H1 (cell line): ENCODE data around the gene RAET1E.

ENCODE experiments used
- CTCF ChIP-seq, 3 experiments: IDR thresholded peaks; 1 replicate in 2 of 3; 2 replicates in 1 of 3; pipeline versions ENCODE4 v1.5.1 to v1.6.1; 2011; ENCODE audit warnings: low read length in 3 of 3, mild to moderate bottlenecking in 3 of 3, inconsistent platforms in 2 of 3, low read depth in 1 of 3, moderate library complexity in 1 of 3; ENCODE audit not compliant: insufficient read depth in 1 of 3; ENCODE audit errors: control extremely low read depth in 1 of 3
- POLR2A ChIP-seq, 2 experiments: IDR thresholded peaks; 1 replicate in 1 of 2; 2 replicates in 1 of 2; pipeline ENCODE4 v1.6.1; 2011; ENCODE audit warnings: low read depth in 2 of 2, low read length in 2 of 2, mild to moderate bottlenecking in 2 of 2; ENCODE audit errors: control extremely low read depth in 1 of 2
- RAD21 ChIP-seq, 2 experiments: IDR thresholded peaks in 1 of 2; conservative IDR thresholded peaks in 1 of 2; 2 replicates each; pipeline ENCODE4 v1.6.1; 2011; ENCODE audit warnings: low read depth in 2 of 2, low read length in 2 of 2, improper control_type of control experiment in 1 of 2, inconsistent platforms in 1 of 2, mild to moderate bottlenecking in 1 of 2, moderate library complexity in 1 of 2
- SIRT6 ChIP-seq: IDR thresholded peaks from one replicate; pipeline ENCODE4 v1.7.1; 2012; ENCODE audit warnings: low read length, inconsistent platforms
- TF ChIP-seq, protein P1 (sequence below): IDR thresholded peaks from 2 replicates; pipeline ENCODE4 v1.6.1; 2011; ENCODE audit warnings: low read length, improper control_type of control experiment
- TF ChIP-seq, protein P2 (sequence below): IDR thresholded peaks from 2 replicates; pipeline ENCODE4 v1.6.1; 2012; ENCODE audit warnings: inconsistent platforms

GRCh38 chr6:149895048-149895590 lies 2.8 kb downstream of the RAET1E start:
- TF ChIP-seq RAD21 (IDR thresholded peaks at IDR 0.05 in 1 of 2, conservative IDR thresholded peaks at IDR 0.05 in 1 of 2; ENCODE audit: low read depth in 2 of 2, low read length in 2 of 2) (no peak), CTCF (IDR thresholded peaks at IDR 0.05; ENCODE audit: control extremely low read depth in 1 of 3, insufficient read depth in 1 of 3, low read depth in 1 of 3, low read length in 3 of 3) (no peak), POLR2A (IDR thresholded peaks at IDR 0.05; ENCODE audit: control extremely low read depth in 1 of 2, low read depth in 2 of 2, low read length in 2 of 2) (no peak), SIRT6 (no peak)
- TF ChIP-seq, protein P1, sequence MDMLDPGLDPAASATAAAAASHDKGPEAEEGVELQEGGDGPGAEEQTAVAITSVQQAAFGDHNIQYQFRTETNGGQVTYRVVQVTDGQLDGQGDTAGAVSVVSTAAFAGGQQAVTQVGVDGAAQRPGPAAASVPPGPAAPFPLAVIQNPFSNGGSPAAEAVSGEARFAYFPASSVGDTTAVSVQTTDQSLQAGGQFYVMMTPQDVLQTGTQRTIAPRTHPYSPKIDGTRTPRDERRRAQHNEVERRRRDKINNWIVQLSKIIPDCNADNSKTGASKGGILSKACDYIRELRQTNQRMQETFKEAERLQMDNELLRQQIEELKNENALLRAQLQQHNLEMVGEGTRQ, result no peak
- TF ChIP-seq, protein P2, sequence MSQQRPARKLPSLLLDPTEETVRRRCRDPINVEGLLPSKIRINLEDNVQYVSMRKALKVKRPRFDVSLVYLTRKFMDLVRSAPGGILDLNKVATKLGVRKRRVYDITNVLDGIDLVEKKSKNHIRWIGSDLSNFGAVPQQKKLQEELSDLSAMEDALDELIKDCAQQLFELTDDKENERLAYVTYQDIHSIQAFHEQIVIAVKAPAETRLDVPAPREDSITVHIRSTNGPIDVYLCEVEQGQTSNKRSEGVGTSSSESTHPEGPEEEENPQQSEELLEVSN, result no peak
